GM18861 (cell line): Measurements from ENCODE around the gene KRT85.
A peak's percentile ranks its signal among the peaks of the same experiment; 100 is the strongest.

ENCODE experiments used
- ATAC-seq: cut with Tn5 transposase; IDR thresholded peaks from one replicate; pipeline ENCODE4 v1.9.1; 2021; ENCODE audit not compliant: unreplicated experiment

The KRT85 gene

GRCh38 chr12:52369211-52369610, 1.9 kb upstream of the KRT85 start:
- ATAC-seq: no peak

GRCh38 chr12:52368508-52368907, 1.2 kb upstream of the KRT85 start:
- no peak for ATAC-seq

GRCh38 chr12:52367876-52368275, 595 bp upstream of the KRT85 start:
- no peak for ATAC-seq

- no peak for ATAC-seq
Observed at GRCh38 chr12:52364901-52365489, 2.3 kb downstream of the KRT85 start.

GRCh38 chr12:52364061-52364460, 3.2 kb downstream of the KRT85 start:
- ATAC-seq: no peak

GRCh38 chr12:52363111-52363679, 4.1 kb downstream of the KRT85 start:
- no peak for ATAC-seq

GRCh38 chr12:52362118-52362726, 5.1 kb downstream of the KRT85 start:
- ATAC-seq: no peak

GRCh38 chr12:52361553-52361952, 5.7 kb downstream of the KRT85 start:
- ATAC-seq: no peak

- ATAC-seq: no peak
Observed at GRCh38 chr12:52360663-52361271, 6.5 kb downstream of the KRT85 start.

GRCh38 chr12:52360106-52360662, 7.1 kb downstream of the KRT85 start:
- ATAC-seq: no peak

GRCh38 chr12:52359621-52360061, 7.6 kb downstream of the KRT85 start:
- no peak for ATAC-seq

- peak; percentile 94 for ATAC-seq
Observed at GRCh38 chr12:52358575-52359350, 8.5 kb downstream of the KRT85 start.

- ATAC-seq: no peak
Observed at GRCh38 chr12:52356762-52357580, 10.3 kb downstream of the KRT85 start.

- ATAC-seq: no peak
Observed at GRCh38 chr12:52356031-52356761, 11.1 kb downstream of the KRT85 start.

GRCh38 chr12:52355176-52355575, 12.1 kb downstream of the KRT85 start:
- no peak for ATAC-seq

- no peak for ATAC-seq
Observed at GRCh38 chr12:52354200-52354599, 13.1 kb downstream of the KRT85 start.

GRCh38 chr12:52353766-52354165, 13.5 kb downstream of the KRT85 start:
- ATAC-seq: no peak

- no peak for ATAC-seq
Observed at GRCh38 chr12:52352951-52353350, 14.3 kb downstream of the KRT85 start.

GRCh38 chr12:52351196-52352059, 15.9 kb downstream of the KRT85 start:
- ATAC-seq: no peak
